Retinal pigment epithelial cell (primary cell): ENCODE results near the gene EZH2.

Experiments
- DNase-seq: peaks from one replicate; pipeline ENCODE4 v3.0.0-alpha.2; 2010; ENCODE audit warnings: low read depth
- H3K4me3 ChIP-seq: 2 replicates; pipeline ENCODE4 v1.5.1; 2011; ENCODE audit warnings: mild to moderate bottlenecking, low read length, control low read depth, moderate library complexity
- CTCF ChIP-seq: conservative IDR thresholded peaks from 2 replicates; pipeline ENCODE4 v1.5.1; 2011; ENCODE audit warnings: low read depth, low read length, control low read depth, inconsistent platforms

Gene EZH2

DNA sequence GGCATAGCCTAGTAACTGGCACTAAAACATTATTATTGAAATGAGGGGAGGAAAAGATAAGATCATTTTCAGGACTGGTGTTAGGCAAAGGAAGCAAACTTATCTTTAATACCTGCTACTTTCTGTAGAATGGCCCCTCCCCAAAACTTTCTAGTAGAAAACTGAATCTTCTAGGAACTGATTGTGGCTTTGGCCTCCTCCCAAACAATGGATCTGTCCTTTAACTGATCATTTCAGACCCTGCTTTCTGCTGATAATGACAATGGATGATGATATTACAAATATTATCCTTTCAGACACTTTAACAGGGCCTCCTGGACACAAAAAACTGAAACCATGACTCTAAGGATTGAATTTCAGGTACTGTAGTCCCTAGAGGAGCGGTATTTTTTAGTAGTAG, 55.1 kb downstream of the EZH2 start:
- no peak overlapping the region for H3K4me3 ChIP-seq
- DNase-seq, result no peak
- no peak for TF ChIP-seq CTCF

DNA sequence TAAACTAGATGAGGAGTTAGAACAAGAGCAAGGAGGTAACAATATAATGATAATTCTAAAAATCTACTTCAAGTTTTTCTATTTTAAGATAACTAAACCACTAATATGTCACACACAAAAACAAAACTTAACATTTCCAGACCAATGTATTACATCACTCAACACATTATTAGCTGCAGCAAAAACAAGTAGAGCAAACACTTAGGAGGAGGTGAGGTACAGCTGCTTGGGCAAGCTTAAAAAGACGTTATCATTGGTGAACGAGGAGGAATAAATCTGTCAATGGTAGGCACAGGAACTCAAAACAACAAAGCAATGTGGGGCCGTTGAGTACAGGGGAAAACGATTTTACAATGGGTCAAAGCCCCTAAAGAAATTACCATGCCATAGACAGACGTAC, 58.8 kb downstream of the EZH2 start:
- no peak for DNase-seq
- no peak overlapping the region for H3K4me3 ChIP-seq
- no peak for TF ChIP-seq CTCF

- TF ChIP-seq CTCF, result no peak
- no peak for DNase-seq
- no peak overlapping the region for H3K4me3 ChIP-seq
These were observed 59.2 kb downstream of the EZH2 start for GRCh38 chr7:148824864-148825263.

DNA sequence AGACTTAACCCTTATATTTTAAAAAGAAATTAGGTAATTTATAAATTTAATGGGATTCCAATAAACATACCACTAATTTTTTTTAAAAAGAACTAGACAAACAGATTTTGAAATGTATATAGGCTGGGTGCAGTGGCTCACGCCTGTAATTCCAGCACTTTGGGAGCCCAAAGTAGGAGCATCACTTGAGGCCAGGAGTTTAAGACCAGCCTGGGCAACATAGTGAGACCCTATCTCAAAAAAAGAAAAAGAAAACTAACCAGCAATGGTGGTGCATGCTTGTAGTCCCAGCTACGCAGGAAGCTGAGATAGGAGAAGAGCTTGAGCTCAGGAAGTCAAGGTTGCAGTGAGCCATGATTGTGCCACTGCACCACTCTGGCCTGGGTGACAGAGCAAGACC, 62.7 kb downstream of the EZH2 start:
- no peak for DNase-seq
- TF ChIP-seq CTCF, result no peak

GRCh38 chr7:148819697-148820360, 64.3 kb downstream of the EZH2 start:
- H3K4me3 ChIP-seq, result no peak overlapping the region
- no peak for DNase-seq
- TF ChIP-seq CTCF, result no peak

More for the DNA sequence above, 62.7 kb downstream of the EZH2 start:
- H3K4me3 ChIP-seq, result no peak overlapping the region

GRCh38 chr7:148815612-148816011, 68.5 kb downstream of the EZH2 start:
- TF ChIP-seq CTCF, result no peak
- H3K4me3 ChIP-seq, result no peak overlapping the region
- DNase-seq, result no peak

GRCh38 chr7:148814922-148815559, 69.0 kb downstream of the EZH2 start:
- no peak for DNase-seq
- no peak overlapping the region for H3K4me3 ChIP-seq
- TF ChIP-seq CTCF, result no peak
